Transverse colon (tissue), 3 donors: ENCODE results near the gene FLNA.

Experiments
- EP300 ChIP-seq: sonication (generic); formaldehyde crosslinking; IDR thresholded peaks from one replicate; pipeline ENCODE4 v1.6.1; 2017; ENCODE audit warnings: antibody characterized with exemption, low read depth
- TF ChIP-seq, protein P1 (sequence below), 5 experiments: fragments of 200-600 bp in 3 of 5; fragments of 450-650 bp in 2 of 5; sonication (generic) in 3 of 5; IDR thresholded peaks; 1 replicate in 2 of 5; 2 replicates in 3 of 5; pipeline ENCODE4 v1.5.1; 2016 to 2017; ENCODE audit warnings: antibody characterized with exemption in 5 of 5, inconsistent platforms in 3 of 5, mild to moderate bottlenecking in 2 of 5, moderate library complexity in 1 of 5

DNA sequence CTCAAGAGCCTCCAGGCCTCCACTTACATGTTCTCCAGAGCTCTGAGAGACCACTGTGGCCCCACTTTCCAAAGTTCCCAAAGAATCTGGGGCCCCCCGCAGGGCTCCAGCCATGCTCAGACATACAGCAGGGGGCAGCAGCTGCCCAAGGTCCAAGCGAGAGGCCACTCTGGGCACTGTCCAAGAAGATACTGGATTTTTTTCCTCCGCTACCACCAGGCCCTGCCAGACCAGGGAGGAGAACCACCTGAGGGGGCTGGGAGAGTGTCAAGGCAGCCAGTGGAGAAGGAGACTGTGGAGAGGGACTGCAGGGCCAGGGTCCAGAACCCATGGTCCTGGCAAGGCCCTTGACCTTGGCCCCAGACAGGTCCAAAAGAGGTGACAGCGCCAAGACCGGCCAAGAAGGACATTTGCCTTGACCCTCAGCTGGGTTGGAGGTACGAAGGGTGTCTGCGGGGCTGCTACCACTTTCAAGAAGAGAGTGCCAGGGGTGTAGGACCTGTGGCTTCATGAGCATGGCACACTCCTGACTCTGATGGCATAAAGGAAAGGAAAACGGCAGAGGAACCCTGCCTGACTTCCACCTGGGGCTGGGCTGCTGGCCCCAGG lies 10.0 kb upstream of the FLNA start:
- TF ChIP-seq, protein P1, sequence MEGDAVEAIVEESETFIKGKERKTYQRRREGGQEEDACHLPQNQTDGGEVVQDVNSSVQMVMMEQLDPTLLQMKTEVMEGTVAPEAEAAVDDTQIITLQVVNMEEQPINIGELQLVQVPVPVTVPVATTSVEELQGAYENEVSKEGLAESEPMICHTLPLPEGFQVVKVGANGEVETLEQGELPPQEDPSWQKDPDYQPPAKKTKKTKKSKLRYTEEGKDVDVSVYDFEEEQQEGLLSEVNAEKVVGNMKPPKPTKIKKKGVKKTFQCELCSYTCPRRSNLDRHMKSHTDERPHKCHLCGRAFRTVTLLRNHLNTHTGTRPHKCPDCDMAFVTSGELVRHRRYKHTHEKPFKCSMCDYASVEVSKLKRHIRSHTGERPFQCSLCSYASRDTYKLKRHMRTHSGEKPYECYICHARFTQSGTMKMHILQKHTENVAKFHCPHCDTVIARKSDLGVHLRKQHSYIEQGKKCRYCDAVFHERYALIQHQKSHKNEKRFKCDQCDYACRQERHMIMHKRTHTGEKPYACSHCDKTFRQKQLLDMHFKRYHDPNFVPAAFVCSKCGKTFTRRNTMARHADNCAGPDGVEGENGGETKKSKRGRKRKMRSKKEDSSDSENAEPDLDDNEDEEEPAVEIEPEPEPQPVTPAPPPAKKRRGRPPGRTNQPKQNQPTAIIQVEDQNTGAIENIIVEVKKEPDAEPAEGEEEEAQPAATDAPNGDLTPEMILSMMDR (IDR thresholded peaks at IDR 0.05): peak in 2 of 5 experiments; percentile 9 to 16
- no peak for TF ChIP-seq EP300
